Limb (tissue), 2 donors: Measurements from ENCODE around the gene CAMKMT.

Experiments used
- DNase-seq, 2 donors: peaks; one replicate each; pipeline ENCODE4 v3.0.0-alpha.2; 2016; ENCODE audit errors: extremely low spot score in 2 of 2

The CAMKMT gene

DNA sequence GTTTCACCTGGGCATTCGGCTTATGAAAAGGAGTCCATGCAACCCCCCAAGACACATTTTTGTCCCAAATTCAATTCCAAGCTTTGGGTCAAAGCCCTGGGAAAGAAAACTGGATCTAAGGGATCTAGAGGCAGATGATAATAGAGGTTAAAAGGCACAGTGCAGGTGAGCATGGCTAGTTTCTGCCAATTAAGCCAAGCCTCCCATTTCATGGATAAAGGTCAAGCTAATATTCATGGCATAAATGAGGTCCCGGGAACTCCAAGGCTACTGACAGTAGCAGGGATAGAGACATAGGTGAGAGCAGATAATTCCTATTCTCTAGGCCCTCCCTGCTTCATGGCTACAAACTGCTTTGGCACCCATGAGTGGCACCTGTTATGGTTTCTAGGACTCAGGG lies 83.1 kb downstream of the CAMKMT start:
- DNase-seq = no peak

DNA sequence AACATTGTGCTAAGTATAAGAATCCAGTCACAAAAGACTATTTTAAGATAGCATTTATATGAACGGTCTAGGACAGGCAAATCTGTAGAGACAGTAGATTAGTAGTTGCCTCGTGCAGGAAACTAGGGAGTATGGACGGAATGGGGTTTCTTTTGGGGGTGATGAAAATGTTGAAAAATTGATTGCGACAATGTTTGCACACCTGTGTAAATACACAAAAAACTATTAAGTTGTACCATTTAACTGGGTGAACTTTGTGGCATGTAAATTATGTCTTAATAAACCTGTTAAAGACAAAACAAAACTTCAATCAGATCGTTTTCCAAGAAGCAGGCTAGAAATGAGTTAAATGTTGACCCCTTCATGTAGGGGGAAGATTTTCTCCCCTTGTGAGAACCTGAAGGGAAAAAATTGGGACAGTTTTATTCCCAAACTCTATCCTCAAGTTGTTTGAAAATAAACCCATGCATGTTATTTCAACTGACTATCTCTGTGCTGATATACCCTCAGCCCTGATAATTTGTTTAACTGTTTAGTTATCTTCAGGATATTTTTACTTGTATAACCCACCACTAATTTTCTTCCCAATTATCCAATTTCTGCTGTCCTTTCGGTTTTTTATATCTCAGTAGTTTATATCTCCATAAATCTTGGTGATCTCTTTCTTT lies 87.2 kb downstream of the CAMKMT start:
- no peak for DNase-seq

- DNase-seq = no peak
Observed at GRCh38 chr2:44450082-44450481, 88.3 kb downstream of the CAMKMT start.

DNA sequence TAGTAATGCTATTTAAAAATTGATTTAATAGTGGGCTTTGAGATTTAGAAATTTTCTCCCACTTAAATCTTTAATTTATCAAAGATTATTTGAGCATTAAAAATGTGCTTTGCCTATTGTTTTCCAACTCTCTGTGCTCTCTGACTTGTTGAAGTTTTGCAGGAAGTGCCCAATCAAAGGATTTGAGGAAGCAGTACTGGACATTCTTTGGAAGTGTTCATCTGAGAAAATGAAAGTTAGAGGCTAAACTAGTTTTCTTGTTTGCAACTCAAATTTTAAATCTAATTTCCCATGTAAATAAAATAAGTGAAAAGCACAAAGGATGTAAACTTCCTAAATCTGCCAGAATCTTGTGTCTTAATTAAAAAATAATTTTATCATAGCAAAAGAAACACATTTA lies 89.1 kb downstream of the CAMKMT start:
- DNase-seq = no peak

DNA sequence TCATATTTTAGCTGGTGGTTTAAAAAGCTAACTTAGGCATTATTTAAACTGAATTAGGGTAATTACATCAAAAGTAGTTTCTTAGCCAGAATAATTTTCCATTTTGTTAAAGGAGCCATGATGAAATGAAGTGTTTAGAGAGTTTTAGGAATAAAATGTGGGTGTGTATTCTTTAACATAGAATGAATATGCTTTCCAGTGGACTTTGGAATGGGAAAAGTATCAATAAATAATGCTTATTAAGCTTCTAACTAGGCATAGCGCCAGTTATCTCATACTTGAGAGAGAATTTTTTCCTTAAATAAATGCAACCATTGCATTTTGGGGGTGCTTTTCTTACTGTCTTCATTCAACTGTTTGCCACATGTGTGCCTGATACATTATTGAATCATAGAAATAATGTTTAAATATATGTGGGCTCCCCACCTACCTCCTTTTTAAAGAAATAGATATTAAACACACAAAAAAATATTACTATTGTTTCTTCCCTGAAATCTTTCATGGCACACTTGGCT lies 90.4 kb downstream of the CAMKMT start:
- DNase-seq = no peak

DNA sequence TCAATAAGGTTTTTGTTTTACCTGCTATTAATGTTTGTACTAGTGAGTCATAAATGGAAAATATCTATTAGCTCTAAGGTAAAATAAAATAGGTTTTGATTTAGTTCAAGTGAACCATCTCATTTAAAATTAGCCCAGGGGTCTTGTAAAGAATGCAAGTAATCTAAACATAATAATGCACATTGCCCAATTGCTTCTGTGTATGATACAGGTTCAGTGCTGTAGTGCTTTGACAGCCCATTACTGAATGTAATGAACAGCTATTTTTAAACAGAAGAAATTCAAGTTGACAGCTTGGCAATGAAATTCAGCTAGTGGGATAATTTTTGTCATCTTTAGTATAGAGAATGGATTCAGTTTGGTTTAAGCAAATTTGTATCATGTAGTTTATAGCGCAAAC lies 91.5 kb downstream of the CAMKMT start:
- DNase-seq = no peak

GRCh38 chr2:44455877-44456276 lies 94.1 kb downstream of the CAMKMT start:
- DNase-seq = no peak

GRCh38 chr2:44456946-44457345 lies 95.2 kb downstream of the CAMKMT start:
- no peak for DNase-seq

DNA sequence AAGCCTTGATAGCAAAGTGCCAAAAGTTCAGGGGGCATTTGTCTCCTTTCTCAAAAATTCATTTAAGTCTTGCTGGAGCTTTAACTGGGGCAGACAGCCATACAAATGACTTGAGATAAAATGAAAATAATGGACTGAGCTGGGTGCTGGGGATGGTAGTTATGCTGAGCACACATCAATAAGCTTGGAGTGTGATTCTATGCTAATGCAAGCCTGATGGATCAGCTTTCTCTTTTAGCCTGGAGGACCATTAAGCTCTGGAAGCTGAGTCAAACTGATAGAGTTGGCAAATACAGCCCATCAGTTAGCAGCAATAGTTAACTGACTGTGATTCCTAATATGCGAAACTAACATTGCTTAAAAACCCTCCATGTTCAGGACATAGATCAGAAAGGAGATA lies 98.0 kb downstream of the CAMKMT start:
- no peak for DNase-seq

DNA sequence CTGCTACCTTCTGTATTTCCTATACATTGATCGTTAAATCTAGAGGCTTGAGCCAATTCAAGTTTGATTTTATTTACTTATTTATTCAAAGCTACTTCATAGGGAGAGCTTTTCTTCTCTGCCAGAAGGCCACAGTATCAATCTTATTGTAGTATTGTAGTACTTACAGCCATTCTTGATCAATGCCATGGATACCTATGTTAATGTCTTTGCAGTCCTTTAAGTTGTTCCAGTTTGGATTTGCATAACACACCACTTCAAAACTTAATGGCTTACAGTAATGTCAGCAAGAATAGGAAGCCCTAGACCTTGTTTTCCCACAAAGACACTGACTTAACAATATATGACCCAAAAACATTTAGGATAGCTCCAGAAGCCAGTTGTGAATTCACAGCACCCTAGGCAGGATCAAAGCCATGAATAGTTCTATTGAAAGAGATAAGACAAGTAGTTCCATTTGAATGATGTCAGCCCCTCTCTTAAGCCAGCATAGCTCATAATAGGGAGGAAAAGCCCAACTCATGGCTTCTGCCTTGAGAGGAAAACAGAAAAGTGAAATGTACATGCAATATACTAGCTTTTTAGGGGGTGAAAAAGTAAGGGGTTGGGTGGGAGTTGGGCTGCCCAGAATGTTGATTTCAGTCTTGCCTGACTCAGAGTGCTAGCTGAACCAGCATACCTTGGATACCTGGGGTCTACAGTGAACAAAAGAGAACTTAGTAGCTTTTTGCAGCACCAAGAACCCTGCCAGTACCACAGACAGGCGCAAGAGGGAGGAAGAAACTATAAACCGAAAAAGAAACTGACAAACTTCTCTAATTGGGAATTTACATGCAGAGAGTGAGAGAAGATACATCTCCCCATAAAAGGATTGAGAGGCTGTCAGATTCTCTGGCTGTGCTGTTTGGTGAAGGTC lies 101.4 kb downstream of the CAMKMT start:
- DNase-seq = no peak

GRCh38 chr2:44464437-44464836 lies 102.7 kb downstream of the CAMKMT start:
- no peak for DNase-seq

DNA sequence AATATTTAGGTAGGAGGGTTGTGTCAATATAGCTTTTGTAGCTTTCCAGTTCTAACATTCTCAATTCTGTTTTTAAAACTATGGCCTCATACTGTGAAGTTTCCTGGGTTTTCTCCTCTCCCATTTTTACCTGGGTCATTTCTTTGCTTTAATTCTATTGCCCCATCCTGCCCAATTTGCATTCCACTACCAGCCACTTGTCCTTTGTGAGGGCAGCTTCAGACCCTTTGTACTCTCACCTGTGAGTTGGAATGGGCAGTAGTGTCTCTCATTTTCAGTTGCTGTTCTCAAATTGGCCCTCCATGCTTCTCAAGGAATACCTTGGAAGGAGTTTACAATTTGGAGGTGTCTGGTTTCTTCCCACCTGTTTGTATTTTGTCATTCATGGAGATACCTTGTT lies 108.4 kb downstream of the CAMKMT start:
- DNase-seq = no peak

DNA sequence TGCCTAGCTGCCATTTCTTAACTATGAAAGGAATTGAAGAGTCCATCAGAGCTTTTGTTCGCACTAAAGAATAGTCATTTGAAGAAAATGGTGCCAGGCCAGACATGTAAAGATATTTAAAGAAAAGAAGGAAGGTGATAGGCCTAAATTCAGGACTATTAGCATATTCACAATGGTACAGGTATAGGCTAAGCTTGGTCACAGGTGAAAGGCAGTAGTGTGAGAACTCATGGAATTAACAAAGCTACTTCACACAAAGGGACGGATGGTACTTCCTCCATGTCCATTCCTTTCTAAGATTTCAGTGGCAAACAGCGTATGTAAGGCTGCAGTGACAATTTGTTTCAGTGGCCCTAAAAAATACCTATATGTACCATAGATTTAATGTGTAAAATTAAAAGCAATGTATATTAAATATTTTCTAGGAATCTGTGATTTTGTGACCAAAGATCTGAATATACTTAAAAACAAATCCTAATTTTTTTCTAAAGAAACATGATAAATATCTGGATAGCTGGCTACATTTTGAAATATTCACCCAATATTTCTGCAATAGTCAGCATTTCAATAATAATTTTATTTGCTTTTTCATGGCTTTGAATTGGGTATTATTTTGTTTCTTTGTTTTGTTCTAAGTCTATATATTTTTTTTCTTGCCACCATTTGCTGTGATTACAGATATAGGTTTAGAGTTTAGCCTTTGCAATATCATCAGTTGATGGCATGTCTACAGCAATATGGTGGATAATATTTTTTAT lies 116.1 kb downstream of the CAMKMT start:
- no peak for DNase-seq

DNA sequence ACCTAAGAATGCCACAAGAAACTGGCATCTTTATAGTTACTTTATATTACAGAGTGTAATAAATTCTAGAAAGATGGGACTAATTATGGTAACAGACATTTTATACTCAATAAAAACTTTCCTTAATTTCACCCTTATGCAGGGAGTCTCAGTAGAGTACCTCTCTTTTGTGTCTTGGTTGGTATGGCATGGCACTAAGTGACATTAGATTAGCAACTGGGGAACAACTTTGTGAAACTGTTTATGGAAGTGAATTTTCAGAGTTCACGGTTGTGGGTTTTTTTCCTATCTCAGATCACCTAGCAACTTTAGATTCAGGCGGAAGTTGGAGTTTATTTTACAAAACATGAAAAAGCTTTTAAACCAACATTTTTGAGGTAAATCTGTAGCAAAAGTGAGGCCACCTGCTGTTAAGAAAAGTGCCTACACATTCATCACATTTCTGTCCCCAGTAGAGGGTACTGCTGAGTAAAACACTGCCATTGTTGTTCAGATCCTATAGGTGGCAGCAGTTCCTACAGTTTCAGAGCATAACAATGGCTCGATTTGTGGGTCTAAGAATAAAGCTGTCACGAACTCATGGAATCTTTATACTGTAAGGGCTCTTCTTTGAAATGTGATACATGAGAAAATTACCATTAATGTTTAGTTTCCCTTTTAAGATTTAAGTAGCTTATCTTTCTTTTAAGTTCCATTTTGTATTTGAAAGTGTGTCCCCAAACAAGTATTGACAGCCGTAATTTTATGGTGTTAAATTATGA lies 117.6 kb downstream of the CAMKMT start:
- DNase-seq = peak; percentile 43 to 92

- DNase-seq = no peak
Observed at GRCh38 chr2:44480068-44480467, 118.3 kb downstream of the CAMKMT start.

DNA sequence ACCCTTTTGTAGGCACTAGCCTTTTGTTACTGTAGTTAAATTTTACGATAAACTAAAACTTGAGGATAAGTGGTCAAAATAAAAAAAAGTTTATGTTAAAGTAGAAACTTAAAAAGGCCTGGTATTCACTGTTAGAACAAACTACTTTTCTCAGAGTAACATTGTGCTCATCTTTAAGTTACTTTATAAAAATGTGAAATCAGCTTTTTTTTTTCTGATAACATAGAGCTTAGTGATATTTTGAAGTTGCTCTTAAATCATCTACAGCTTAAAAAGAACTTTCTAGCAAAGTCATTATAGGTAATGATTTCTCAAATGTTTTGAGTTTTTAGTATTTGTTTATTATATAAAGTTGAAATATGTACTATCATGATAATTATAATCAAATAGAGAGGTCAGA lies 125.3 kb downstream of the CAMKMT start:
- no peak for DNase-seq

- DNase-seq = no peak
Observed at GRCh38 chr2:44490726-44491125, 129.0 kb downstream of the CAMKMT start.

GRCh38 chr2:44494006-44494405 lies 132.3 kb downstream of the CAMKMT start:
- no peak for DNase-seq

GRCh38 chr2:44495035-44495434 lies 133.3 kb downstream of the CAMKMT start:
- no peak for DNase-seq

GRCh38 chr2:44495544-44495943 lies 133.8 kb downstream of the CAMKMT start:
- no peak for DNase-seq

DNA sequence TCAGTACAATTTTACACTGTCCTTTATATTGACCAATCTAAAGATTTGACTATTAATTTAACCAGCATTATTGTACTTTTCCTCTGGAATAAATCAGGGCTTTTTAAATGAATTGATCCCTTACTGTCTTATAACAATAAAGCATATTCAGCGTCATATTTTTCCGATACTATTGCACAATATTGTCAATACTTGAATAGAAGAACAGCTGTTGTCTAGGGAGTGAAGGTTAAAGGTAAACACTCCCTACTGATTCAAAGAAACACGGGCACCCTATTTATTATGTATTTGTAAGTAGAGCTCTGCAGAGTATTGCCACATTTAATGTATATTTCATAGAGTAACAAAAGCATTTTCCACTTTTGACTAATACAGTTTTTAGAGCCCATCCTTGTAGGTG lies 134.4 kb downstream of the CAMKMT start:
- no peak for DNase-seq
